HG02759 (cell line): ENCODE results near the gene CPEB4.

Source experiments
- ATAC-seq: cut with Tn5 transposase; IDR thresholded peaks from one replicate; pipeline ENCODE4 v1.9.1; 2021; ENCODE audit warnings: mild to moderate bottlenecking, moderate library complexity; ENCODE audit not compliant: unreplicated experiment

The CPEB4 gene

DNA sequence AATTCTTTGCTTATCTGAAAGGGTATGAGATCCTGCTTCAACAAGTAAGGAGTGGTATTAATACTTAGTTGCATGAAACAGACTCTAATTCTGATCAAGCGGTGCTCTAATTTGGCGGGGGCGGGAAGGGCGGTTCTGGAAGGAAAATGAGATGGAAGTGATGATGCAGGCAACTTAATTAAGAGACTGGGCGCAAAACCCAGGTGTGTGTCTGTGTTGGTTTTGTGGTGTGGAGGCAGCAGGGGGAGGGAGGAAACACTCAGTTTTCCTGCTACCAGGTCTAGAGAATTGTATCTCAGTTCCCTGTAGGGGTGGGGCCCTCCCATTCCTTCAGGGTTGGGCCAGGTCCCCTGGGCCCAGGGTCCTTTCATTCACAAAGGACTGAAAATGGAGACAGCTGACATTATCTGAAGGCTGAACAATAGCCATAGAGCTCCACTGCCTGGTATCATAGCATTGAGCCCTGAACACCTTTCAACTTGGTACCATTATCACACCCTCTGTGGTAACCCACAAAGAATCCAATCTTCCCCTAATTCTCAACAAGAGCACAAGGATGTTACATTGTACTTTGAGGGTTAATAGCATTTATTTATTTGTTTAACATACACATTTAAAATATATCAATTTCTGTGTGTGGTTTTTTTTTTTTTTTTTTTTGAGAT is 83.7 kb downstream of the CPEB4 start:
- ATAC-seq: no peak

DNA sequence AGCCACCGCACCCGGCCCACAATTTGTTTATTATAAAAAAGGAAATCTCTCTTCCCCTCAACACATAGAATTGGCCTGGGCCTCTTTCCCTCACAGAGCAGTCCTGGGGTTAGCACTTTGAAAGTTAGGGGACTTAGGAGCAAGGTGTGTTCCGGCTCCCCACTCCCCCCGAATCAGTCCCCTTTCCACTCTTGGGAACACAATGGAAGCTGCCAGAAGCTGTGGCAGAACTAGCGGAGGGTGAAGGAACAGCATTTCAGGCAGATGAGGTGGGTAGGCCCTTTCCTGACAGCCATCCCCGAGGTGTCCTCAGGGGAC is 84.4 kb downstream of the CPEB4 start:
- ATAC-seq: peak; percentile 3

DNA sequence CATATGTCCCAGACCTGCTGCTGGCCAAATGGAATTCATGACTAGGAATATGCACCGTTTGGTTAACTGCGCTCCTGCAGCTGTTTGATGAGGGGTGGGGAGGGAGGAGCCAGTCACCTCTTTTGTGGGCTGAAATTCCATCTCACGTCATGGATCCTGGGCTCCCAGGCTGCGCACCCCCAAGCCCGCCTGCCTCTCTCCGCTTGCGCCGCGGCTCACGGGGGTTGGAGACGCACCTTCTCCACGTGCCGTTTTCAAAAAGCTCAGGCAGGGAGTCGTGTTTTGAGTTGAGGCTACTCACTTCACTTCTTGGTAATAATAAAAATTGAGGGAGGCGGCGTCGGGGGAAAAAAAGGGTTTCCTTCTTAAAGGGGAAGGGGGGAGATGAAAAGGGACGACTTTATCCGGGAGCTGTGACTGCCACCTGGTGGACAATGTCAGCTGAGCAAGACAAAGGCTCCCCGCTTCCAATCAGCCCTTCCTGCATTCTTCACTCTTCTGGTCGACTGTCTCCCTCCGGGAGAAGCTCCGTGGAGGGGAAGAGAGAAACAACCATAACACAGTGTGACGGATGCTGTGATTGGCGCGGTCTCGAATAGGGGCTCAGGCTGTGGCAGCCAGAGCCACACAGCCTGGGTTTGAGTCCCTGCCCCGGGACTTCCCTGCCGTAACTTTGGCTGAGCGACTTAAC is 84.9 kb downstream of the CPEB4 start:
- ATAC-seq: peak; percentile 79

DNA sequence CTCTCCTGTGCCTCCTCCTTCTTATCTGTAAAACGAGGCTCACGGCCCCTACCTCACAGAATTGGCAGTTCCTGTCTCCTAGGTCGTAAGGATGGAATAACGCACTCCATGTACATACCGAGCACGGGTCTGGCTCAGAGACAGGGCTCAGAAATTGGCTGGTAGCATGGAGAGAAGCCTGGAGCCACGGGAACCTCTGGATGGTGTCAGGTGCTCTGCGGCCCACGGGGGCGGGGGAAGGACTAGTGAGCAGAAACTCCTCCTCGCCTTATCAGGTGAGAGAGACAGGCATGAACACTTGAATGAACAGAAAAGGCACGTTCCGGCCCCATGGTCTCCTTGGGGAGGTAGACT is 85.4 kb downstream of the CPEB4 start:
- ATAC-seq: peak; percentile 16

DNA sequence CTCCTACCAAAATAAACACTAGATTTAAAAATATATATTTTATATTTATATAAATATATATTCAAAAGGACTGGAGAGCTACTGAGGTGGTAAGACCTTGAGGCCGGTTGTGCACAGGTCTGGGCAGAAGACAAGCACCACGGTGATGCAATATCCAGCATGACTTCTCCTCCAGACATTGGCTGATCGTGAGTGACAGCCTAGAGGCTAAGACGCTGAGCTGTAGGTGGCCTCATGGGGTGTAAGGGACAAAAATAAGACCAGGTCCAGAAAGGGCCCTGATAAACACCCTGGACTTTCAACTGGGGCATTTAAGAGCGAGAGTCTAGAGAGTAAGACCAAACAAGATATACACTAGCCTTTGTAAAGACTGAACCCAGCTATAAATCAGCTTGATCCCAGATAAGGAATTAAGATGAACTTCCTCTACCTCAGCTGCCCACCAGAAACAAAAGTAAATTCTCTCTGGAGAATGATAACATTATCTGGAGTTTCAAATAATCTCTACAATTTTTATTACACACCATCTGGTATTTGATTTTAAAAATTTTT is 86.6 kb downstream of the CPEB4 start:
- no peak for ATAC-seq

DNA sequence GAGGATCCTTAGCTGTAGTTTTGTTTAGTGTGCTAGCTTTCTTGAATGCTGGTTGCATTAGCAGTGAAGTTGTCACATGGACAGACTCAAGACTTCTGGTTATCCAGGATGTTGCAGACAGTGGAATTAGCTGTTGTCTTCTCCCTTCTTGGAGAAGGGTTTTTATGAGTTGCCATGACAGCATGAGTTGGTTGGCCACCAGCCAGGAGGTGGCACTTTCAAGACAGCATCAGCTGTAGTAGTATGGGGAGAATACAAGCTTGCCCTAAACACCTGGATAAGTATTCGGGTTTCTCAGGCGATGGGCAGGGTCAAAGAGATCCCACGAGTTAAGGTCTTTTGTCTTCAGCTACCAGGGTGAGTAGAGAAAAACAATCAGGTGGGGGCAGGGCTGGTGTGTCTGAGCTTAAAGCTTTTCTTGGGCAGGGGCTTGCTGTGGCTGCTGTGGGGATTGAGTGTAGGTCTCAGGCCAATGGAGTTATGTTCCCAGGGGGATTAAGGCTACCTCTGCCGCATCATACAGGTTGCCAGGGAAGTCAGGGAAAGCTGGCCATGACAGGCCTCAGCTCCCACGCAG is 93.1 kb downstream of the CPEB4 start:
- ATAC-seq: no peak

DNA sequence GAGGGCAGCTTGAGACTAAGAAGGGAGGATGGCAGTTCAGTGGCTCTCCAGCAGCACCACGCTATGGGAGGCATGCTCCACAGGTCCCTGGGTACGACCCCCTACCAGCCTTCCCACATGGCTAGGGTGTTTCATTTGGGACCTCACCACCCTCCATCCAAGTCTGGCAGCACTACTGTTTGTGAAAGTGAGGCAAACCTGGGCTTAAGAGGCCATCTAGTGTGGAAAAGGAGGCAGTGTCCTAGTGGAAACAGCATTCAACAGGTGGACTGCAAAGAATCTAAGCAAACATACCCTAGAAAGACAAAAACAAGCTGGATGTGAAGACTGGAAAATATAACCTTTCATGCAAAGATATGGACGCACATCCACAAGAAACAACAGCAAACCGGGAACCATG is 96.1 kb downstream of the CPEB4 start:
- ATAC-seq: no peak

DNA sequence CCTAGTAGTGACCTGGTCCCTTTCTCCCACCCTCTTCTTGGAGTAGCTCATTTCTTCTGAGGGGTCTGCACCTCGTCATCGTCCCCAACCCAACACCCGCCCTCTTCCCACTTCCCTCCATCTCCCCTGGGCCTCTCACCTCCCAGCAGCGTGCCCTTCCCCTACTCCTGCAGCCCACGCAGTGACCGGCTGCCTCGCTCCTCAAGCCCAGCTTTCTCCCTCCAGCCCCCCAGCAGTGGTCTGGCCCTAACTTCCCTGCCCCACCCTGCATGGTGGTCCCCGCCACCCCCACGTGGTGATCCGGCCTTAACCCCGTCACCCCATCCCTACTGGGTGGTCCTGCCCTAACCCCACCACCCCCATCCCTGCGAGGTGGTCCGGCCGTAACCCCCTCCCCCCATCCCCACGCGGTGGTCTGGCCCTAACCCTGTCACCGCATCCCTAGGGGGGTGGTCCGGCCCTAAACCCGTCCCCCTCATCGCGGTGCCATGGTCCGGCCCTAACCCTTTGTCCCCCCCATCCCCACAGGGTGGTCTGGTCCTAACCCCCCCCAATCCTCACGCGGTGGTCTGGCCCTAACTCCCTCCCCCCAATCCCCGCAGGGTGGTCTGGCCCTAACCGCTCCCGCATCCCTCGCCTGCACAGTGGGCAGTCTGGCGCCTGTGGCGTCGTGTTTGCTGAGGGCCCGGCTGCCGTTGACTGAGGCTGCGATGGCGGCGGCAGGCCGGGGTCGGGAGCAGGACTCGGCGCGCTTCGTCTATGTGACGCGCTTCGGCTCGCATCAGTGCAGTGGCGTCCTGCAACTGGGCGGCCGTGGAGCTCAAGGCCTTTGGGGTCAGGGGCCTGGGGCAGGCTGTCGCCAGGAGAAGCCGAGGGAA is 100.6 kb downstream of the CPEB4 start, which contains the start of gene C5orf47:
C5orf47 (plus strand) TSS at position 617 of the 878 bp plus-strand sequence; CDS start at position 711, 94 bp downstream.
- ATAC-seq: no peak

DNA sequence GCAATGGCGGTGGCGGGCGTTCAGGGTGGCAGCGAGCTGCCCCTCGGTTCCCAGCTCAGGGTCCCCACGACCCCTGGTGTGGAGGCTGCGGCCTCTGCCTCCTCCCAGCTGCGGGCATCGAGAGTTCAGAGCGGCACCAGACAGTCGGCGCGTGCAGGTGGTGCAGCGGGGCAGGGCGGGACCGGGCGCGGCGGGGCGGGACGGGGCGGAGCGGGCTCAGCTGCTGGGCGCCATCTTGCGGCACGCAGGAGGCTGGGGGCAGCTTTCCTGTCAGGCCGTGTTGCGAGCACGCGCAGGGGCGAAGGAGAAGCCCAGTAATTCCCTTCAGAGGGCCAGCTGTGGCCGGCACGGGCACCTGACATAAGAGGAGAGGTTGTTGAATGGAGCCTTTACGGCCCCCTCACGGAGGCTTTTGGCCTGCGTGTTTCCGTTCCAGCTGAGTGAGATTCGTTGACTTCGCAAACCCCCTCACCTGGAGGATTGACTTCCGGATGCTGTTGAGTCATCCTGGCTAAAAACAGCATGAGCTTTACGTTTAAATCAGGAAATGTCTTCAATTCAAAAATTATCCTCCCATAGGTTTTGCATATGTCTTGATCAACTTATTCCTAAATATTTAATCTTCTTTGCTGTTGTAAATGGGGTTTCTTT is 101.4 kb downstream of the CPEB4 start:
- no peak for ATAC-seq

DNA sequence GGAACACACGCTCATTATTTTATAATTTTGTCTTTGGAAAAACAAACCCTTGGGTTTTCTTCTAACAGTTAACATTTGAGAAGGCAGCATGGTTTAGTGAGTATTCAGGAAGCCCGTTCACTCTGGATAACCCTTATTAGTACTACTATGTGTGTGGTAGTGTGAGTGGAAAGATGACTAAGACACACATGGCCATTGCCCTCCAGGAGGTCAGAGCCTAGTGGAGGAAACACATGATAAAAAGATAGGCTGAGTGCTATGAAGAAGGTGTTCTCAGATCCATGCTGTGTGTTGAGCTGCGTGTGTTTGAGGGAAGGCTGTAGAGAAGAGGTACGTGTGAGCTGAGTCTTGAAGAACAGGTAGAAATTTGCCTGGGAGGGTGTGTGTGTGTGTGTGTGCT is 109.2 kb downstream of the CPEB4 start:
- ATAC-seq: no peak

DNA sequence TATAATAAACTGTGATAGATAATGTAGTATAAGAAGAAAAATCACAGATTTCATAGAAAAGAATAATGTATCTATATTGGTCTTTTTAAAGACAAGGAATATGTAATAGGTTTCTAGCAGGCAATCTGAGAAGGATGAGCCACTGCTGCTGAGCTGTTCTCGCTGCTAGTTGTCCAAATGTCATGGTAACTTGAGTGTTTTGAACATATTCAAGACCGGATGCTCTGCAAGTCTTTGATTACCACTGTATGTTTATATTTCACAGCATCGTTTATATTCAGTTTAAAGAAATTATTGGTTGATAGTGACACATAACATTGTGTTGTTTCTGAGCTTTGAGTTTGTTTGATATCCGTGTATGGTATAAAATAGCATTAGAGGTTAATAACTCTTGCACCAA is 110.4 kb downstream of the CPEB4 start:
- no peak for ATAC-seq

DNA sequence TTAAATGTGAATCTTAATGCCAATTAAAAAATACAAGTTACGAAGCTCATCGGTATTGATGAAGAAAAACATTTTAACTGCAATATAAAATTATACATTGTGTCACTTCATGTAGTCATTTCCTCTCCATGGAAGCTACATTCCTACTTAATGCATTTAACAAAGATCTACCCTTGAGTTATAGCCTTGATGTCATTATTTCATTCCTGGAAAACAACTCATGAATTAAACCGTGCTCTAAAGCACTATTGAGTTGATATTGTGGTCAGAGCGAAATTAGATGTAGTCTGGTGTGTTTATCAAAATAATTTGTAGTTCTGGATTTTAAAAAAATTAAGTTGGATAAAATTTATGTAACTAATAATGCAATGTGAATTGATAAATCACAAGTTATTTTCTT is 111.9 kb downstream of the CPEB4 start:
- ATAC-seq: no peak

DNA sequence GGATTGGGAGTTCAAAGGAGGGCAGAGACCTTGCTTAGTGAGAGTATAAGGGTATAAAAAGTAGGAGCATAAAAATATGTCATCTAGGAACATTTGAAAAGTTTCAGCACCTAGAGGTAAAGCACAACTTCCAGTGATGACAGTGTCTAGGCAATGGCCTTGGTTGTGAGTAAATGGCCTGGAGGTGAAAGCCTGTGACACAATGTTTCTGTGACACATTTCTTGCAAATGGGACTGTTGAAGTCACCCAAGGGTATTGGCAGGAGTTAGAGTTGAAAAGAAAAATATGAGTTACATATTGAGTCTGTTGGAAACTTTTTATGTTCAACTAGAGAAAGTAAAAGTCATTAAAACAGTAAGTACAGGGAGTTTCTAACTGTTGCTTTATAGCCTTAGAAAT is 115.6 kb downstream of the CPEB4 start:
- ATAC-seq: no peak

DNA sequence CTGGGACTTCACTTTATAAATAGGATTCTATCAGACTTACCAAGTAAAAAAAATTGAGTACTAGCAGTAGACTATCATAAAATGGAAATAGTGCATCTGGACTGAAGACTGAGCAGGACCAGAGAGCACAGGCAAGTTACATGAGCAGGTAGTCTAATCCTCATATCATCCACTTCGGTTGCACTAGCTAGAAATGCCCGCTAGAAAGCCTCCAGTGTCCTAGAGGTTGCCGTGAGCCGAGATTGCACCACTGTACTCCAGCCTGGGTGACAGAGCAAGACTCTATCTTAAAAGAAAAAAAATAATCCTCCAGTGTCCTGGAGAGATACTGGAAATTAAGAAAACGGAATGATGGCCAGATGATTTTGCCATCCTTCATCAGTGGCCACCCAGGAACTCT is 120.8 kb downstream of the CPEB4 start:
- ATAC-seq: no peak

DNA sequence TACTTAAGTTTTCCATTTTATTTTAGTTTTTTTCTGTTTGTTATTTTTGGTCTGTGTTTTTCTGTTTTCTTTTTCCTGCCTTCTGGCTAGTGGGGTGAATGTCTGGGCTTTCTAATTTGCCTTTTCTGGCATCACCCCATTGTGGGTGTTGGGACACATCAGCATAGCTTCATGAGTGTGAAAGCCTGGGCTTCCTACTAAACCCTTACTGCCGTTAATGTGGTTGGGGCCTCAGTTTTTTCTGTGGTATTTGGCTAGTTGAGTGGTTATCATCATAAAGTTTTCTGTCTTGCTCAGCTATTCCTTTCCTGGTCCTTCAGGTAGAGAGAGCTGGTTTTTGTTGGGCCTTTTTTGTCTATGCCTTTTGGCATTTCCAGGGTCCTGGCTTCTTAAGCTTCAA is 122.2 kb downstream of the CPEB4 start:
- ATAC-seq: no peak

DNA sequence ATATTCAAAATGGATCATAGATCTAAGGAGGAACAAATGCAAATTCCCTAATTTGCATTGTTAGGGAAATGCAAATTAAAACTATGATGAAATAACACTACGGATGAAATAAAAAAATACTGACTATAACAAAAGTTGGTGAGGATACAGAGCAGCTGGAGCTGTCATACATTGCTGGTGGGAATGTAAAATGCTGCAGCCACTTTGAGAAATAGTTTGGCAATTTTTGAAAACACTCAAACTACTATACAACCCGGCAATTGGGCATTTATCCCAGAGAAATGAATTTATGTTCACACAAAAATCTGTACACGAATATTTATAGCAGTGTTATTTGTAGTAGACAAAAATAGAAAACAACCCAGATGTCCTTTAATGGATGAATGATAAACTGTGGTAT is 123.3 kb downstream of the CPEB4 start:
- no peak for ATAC-seq
